Activated naive CD4-positive, alpha-beta T cell treated with anti-CD3 and anti-CD28 coated beads, Interleukin-2, amount 50 U/mL, for 16 hours (primary cell): ENCODE data around the gene SPEF2.
"Not testable (repeated sequence)": the region's sequence is repeated elsewhere in the genome, so short reads cannot be mapped to it uniquely, and the experiment has no call there.

Source experiments
- DNase-seq: peaks from one replicate; pipeline ENCODE4 v3.0.0-alpha.2; 2020

The SPEF2 gene

DNA sequence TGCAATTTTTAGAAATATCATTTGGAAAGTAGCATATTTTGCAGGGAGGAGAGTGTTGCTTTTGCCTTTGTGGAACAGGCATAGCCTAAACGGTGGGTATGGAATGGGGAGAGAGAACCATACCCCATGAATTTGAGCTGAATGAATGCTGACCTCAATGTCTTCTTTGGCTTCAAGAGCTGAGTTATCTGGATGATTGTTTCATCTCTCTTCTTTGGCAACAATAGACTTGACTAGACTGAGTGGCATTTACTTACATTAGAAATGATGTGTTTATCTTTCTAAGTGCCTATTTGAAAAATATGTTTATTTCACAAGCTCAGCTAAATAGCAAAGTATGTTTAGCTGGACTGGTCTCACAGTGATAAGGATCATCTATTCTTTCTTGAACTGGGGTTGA, 42.8 kb downstream of the SPEF2 start:
- DNase-seq, result no peak

DNA sequence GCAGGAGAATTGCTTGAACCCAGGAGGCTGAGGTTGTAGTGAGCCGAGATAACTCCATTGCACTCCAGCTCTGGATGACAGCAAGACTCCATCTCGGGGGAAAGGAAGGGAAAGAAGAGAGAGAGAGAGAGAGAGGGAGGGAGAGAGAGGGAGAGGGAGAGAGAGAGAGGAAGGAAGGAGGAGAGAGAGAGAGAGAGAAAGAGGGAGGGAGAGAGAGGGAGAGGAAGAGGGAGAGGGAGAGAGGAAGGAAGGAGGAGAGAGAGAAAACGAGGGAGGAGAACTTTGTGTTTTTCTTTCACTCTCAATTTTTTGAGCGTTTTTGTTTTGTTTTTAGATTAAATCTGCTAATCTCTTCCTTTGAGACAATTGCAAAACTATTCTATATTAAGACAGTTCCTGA, 46.9 kb downstream of the SPEF2 start:
- DNase-seq, result no peak

DNA sequence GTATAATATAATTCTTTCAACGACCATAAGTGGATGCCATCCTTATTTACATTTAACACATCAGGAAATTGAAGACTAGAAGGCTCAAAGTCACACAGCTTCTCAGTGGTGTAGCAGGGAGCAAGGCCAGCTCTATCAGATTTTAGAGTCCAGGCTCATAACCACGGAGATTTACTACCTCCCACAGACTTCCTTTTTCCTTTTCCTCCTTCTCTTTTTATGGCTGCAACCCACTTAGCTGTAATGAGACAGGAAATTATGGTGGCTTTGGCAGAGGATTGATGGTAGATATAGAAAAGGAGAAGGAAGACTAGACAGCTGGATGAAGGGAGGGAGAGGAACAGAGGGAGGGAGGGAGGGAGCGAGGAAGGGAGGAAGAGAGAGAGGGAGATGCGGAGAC, 47.4 kb downstream of the SPEF2 start:
- no peak for DNase-seq

DNA sequence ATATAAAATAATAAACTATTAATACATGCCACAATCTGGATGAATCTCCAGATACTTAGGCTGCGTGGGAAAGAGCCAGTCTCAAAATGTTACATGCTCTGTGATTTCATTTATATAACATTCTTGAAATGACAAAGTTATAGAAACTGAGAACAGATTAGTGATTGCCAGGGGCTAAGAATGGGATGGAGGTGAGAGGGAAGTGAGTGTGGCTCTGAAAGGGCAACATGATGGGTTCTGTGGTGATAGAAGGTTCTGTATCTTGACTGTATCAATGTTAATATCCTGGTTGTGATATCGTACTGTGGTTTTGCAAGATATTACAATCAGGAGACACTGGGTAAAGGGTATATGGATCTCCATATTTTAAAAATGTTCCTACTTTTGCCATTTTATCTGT, 50.7 kb downstream of the SPEF2 start:
- DNase-seq, result no peak

DNA sequence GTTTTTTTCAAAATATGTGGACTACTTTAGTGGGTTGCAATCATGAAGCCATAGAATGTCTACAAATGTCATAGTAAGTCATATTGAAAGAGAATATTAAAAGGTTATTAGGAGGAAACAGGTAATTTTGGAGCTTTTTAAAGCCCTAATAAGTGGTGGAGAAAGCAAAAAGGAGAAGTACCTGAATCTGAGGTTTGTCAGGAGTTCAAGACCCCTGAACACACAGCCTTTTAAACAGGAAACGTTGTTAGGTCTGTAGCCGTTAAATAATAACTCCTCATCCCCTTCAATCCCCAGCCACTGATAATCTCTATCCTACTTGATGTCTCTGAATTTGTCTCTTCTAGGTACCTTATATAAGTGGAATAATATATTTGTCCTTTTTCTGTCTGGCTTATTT, 51.1 kb downstream of the SPEF2 start:
- no peak for DNase-seq

DNA sequence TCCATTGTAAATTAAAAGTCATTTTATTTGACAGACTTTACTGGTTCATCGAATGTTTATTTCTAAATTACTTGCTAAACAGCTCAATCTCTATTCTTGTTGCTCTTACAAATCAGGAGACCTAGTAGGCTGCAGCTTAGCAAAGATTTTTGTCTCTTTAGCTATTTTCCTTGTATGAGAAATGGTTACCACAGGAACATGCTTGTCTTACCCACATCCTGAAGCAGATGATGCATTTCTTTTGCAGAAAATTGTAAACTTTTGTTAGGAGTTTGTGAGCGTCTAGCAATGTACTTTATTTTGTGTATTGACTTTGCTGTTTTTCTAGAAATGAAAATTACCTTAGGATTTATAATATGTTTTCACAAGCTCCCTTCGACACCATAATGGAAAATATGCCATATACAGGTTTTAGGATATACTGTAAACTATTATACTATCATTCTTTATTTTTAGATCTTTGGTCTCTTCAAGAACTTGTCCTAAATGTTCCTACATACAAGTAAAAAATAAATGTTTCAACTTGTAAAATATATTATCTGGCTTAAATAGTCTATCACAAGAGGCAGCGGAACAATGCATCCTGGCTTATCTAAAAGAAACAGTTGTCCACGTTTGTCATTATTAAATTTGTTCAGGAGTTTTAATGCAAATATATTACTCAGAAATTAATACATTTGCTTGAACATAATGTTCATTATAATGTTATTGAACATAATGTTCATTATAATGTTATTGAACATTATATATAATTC, 54.1 kb downstream of the SPEF2 start:
- no peak for DNase-seq

DNA sequence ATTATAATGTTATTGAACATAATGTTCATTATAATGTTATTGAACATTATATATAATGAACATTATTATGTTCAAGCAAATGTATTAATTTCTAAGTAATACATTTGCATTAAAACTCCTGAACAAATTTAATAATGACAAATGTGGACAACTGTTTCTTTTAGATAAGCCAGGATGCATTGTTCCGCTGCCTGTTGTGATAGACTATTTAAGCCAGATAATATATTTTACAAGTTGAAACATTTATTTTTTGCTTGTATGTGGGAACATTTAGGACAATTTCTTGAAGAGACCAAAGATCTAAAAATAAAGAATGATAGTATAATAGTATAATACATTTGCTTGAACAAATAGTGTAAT, 54.6 kb downstream of the SPEF2 start:
- not testable (repeated sequence) for DNase-seq

DNA sequence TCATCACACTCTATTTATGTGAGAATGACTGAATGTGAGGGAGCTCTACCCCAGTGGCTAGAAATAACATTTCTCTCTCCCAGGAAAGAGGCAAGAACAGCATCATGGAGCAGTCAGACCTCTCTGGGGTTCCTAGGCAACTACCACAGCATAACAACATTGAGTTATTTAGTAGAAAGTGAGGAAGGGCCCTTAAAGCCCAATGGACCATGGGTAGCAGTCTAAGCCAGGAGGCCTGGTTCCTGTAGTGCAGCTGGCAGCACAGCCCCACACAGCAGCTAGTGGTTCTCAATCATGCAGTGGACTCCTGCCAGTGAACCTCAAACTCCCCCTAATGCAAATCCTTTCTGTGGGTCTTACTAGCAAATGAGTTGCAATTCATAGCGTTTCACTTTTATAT, 55.3 kb downstream of the SPEF2 start:
- no peak for DNase-seq

DNA sequence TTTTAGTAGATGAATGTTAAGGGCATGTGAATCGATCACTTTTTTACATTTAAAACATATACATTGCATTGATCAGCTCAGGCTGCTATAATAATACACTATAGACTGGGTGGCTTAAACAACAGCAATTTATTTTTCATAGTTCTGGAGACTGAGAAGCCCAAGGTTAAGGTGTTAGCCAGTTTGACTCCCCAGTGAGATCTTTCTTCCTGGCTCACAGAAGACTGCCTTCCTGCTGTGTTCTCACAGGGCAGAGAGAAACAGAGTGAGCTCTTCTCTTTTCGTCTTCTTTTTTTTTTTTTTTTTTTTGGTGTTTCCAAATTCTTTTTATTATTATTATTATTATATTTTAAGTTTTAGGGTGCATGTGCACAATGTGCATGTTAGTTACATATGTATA, 56.4 kb downstream of the SPEF2 start:
- no peak for DNase-seq

DNA sequence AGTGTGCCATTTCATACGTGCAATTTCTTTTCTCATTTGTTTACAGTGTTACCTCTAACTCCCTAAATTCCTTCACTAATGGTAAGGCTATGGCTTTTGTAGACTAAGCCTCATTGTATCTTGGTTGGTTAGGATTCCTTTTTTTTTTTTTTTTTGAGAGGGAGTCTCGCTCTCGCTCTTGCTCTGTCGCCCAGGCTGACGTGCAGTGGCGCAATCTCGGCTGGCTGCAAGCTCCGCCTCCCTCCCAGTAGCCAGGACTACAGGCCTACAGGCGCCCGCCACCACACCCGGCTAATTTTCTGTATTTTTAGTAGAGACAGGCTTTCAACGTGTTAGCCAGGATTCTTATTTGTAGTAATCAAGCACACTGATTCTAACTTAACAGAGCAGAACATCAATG, 57.7 kb downstream of the SPEF2 start:
- DNase-seq, result no peak

DNA sequence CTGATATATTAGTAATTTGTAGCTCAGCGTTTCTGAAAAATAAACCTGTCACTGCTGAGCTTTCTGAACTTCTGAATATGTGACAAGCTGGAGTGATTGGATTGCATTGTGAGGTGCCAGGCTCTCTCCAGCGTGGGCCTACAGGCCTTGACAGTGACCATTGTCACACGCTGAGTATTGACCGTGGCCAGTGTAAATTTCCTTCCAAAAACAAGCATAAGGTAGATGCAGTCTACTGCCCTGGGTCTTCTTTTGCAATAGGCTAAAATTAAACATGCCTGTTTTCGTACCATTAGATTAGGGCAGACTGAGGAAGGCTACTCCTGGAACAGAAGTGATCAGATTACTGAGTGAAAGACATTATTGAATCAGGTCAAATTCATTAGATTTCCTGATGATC, 60.2 kb downstream of the SPEF2 start:
- no peak for DNase-seq

DNA sequence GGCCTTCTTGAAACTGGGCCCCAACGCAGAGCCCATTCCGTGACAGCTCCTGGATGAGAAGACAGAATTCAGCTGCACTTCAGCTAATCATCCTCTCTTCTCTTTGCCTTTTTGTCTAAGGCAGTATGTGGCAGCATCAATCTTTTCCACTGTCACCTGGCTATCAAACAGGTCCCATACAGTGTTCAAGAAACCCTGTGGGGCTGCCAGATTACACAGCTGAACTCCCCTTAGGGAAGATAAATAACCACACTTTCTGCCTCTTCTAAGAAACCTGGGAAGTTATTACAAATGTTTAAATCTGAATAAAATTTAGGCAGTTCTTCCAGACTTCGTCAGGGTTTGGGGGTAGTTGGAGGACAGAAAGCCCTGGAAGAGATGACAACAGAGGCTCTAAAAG, 61.0 kb downstream of the SPEF2 start:
- no peak for DNase-seq

DNA sequence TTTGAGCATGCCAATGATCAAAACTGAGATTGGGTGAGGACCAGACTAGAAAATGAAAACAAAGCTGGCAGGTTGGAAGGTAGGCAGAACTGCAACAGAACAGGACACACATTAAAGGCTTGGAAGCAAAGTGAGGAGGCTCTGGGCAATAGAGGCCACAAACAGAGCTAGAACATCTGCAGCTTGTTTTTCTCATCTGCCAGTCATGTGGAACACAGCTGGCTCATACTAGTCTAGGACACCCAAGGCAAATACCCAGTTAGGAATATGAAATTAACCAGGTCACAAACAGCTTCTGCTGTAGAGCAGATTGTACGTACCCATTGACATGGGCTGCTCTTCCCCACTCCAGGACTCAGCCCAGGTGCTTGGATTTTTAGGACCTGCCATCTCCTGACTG, 61.7 kb downstream of the SPEF2 start:
- no peak for DNase-seq

DNA sequence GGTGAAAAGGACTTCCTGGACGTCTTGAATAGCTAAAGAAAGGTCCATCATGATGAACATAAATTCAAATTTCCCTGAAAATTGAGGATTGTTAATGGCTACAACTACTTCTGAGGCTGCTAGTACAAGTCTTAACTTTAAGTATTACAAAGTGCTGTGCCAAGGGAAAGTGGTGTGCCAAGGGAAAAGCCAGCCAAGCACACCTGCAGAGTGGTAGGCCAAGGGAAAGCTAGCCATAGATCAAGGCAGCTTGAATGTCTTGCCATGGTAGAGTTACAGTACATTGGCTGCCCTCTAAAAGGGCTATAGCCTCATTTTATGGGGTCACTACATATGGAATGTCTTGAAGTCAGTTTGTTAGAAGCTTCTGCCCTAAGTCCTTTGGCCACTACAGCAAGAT, 64.2 kb downstream of the SPEF2 start:
- no peak for DNase-seq

DNA sequence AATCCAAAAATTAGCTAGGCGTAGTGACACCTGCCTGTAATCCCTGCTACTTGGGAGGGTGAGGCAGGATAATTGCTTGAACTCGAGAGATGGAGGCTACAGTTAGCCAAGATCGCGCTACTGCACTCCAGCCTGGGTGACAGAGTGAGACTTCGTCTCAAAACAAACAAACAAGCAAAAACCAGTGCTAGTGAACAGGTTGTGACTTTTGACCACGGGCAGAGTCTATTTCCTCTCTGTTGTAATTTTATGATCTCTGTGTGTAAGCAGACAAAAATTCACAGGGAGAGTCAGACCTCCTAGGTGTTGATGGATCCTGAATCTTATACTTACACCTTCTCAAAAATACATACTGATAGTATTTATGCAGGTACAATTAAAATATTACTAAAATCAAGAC, 65.8 kb downstream of the SPEF2 start:
- no peak for DNase-seq

DNA sequence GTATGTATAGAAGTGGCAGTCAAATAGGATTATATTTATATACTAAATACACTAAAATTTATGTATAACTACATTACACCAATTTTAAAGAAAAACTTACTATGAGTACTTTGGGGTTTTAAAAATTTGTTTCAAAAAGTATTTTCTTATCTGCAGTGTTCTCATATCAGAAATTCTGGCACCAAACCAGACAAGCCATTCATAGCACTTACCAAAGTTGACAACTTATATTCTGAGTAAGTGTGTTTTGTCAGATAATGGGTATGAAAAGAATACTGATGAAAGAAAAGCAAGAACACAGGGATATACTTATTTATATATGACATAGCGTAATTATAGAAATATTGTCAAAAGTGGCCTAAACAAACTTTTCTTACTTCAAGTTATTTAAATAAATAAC, 67.5 kb downstream of the SPEF2 start:
- DNase-seq, result no peak

DNA sequence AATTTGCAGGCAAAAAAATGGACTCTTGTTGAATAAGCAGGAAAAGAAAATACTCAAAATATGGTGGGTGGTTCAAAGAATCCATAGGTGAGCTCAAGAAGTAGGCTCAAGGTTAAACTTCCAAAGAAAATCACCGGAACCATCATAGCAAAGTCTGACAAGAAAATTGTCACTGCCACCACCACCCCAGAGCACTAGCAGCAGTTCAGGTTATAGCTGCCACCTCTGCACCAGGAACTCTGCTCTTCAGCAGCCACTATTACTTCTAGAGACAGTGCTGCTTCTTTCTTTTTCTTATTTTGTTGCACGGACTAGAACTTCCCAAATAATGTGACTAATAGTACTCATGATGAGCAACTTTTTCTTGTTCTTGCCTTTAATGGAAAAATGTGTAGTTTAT, 70.3 kb downstream of the SPEF2 start:
- DNase-seq, result no peak

DNA sequence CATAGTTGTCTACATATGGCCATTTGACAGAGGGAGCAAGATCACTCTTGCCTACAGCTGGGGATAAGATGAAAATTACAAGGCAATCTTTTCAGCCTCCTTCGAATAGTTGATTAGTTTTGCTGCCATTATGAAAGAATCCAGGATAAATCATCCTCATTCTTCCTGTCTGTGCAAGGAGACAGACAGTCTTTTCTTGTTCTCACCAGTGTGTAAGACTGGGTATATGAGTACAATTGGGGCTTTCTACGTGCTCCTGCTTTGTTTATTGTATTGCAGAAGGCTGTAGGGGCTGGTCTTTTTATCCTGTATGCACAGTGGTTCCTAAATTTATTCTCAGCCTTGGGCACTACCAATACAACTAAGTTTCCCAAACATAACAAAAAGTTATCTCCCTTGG, 76.8 kb downstream of the SPEF2 start:
- DNase-seq, result no peak

DNA sequence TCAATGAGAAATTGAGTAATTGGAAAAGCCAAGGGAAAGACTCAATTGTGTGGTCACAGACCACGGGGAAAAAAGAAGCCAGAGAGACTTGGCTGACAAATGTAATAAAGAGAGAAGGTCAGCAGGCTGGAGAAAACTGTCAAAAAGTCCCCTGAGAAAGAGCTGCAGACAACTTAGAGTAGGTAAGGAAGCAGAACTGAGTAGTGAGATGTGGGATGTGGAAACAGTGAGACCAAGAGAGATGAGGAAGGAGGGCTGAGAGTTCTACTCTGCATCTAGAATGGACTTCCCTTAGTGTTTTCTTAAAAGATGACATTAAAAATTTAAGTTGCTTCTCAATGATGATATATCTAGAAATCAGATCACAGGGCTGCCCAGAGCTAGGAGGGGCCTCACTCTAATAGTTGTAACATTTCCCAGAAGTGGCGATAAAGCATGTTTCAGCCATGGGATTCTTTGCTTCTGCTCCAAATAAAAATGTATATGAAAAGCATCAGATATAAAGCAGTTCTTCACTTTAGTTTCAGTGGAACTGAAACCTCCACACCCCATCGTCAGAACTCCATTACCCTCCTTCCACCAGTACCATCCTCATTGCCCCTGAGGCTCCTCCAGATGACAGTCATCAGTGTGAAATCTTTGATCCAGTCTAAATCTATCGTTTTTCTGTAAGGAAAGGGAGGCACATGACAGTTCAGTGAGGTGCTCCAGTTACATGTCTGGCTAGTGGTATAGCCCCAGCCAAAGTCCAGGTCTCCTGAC, 80.6 kb downstream of the SPEF2 start:
- DNase-seq, result no peak

DNA sequence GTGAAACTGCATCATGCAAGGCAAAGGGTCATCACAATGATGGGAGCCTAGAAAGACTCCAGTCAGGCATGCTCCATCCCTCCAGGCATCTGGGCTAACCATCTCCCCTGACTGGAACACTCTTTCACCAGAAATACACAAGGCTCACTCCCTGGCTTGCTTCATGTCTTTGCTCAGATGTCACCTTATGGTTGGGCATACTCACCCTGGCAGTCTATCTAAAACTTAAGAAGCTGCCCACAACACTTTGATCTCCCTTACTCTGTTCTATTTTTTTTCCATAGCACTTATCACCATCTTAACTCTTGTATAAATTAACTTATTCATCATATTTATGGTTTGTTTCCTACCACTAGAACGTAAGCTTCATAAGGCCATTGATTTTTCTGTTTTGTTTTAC, 90.0 kb downstream of the SPEF2 start:
- no peak for DNase-seq

DNA sequence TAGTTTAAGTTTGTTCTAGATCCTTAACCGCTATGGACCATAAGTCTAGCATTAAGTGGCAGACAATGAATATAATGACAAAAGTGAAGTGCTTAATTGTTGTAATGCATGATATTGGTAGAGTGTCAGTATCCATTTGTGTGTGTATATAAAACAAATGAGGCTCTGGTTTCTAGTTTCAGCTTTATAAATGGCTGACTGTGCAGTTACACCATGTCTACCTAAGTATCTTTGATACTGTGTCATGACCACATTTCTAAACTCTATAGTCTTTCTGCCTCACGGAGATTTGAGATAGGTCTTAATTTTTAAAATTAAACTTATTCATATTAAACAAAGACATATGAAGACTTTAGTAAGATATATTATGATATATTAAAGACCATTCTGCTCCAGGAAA, 92.0 kb downstream of the SPEF2 start:
- DNase-seq, result no peak

DNA sequence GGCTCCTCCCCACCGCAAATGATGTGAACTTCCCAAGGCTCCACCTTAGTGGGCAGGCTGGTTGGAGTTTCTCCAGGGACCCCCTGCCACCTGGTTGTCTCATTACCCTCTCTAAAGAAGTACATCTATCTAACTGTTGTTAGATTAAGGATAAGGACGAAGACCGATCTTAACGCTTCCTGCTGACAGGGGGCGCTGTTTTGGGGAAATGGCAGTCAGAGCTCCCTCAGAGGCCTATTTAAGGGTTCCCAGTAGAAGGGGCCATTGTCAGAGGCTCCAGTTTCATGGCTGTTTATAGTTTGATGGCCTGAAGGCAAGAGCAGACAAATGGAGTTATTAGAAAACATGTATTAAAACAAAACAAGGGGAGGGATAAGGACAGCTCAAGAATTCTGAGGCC, 100.1 kb downstream of the SPEF2 start:
- peak; percentile 12 for DNase-seq

DNA sequence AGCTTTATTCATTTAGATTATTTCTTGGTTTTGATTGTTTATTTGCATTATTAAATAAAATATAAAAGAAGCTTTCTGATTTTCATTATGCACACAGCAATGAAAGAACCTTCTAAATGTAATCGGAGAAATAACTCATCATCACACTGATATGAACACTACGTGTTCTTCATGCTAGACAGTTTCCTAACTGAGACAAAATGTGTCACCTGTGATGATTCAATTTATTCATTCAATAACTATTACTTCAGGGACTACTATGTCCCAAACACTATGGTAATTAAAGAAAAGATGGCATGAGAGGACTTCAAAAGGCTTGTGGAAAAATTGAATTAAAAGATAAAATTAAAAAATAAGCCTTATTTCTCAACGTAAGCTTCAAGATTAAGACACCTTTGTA, 118.1 kb downstream of the SPEF2 start:
- DNase-seq, result no peak

DNA sequence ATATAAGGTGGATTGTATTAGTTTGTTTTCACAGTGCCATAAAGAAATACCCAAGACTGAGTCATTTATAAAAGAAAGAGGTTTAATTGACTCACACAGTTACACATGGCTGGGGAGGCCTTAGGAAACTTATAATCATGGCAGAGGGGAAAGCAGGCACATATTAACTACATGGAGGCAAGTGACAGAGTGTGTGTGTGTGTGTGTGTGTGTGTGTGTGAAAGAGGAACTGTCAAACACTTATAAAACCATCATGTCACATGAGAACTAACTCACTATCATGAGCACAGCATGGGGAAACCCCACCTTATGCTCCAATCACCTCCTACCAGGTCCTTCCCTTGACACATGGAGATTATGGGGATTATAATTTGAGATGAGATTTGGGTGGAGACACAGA, 118.6 kb downstream of the SPEF2 start:
- peak; percentile 35 for DNase-seq

DNA sequence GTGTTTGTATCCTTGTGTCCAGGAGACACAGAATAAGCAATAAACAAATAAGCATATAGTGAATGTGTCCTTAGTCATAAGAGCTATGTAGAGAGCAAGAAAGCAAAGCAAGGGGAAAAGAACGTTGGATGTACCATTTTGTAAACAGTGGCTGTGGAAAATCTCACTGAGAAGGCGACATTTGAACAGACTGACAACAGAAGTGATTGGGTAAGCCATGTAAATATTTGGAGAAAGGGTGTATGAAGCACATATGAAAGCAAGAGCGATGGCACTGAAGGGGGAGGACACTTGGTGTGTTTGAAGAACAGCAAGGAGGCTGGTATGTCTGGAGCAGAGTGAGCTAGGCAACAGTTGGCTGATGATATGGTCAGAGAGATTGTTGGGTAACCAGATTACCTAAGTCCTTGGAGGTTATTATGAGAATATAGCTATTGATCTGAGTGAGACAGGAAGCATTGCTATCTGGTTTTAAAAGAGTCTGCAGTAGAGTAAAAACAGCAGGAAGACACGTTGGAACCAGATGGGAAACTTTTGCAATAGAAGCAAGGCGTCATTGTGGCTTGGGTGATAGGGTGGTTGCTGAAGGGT, 123.6 kb downstream of the SPEF2 start:
- DNase-seq, result no peak
